GM15510 (cell line): Measurements from ENCODE around the gene LSAMP.

Experiments
- POLR2A ChIP-seq: IDR thresholded peaks from 3 replicates; pipeline ENCODE4 v1.6.1; 2011; ENCODE audit warnings: borderline replicate concordance; ENCODE audit not compliant: insufficient read length; ENCODE audit errors: extremely low read depth

LSAMP gene

GRCh38 chr3:116302087-116302747, 143.1 kb downstream of the LSAMP start:
- no peak for TF ChIP-seq POLR2A

DNA sequence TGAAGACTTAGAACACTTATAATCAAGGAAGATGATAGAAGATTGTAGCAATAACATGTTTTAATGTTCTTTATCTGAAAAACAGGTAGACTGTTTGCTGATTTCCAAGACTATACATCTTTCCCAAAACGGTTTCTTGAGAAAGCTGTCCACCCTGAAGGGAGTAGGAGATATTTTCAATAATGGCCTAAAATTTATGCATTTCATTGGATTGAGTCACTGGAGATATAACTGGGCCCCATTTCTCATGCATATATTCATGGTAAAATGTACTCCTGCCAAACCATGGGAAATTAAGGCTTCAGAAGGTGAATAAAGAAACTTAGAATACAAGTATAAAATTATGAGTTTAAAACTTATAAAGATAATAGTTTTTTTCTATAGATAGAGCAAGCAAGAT, 143.9 kb downstream of the LSAMP start:
- TF ChIP-seq POLR2A: no peak

- TF ChIP-seq POLR2A: no peak
These were observed 145.1 kb downstream of the LSAMP start for GRCh38 chr3:116300226-116300625.

- TF ChIP-seq POLR2A: no peak
These were observed 145.6 kb downstream of the LSAMP start for GRCh38 chr3:116299646-116300081.

- TF ChIP-seq POLR2A: no peak
These were observed 147.1 kb downstream of the LSAMP start for GRCh38 chr3:116298151-116298550.

- TF ChIP-seq POLR2A: no peak
These were observed 154.1 kb downstream of the LSAMP start for GRCh38 chr3:116291141-116291540.

GRCh38 chr3:116288485-116288884, 156.8 kb downstream of the LSAMP start:
- TF ChIP-seq POLR2A: no peak

DNA sequence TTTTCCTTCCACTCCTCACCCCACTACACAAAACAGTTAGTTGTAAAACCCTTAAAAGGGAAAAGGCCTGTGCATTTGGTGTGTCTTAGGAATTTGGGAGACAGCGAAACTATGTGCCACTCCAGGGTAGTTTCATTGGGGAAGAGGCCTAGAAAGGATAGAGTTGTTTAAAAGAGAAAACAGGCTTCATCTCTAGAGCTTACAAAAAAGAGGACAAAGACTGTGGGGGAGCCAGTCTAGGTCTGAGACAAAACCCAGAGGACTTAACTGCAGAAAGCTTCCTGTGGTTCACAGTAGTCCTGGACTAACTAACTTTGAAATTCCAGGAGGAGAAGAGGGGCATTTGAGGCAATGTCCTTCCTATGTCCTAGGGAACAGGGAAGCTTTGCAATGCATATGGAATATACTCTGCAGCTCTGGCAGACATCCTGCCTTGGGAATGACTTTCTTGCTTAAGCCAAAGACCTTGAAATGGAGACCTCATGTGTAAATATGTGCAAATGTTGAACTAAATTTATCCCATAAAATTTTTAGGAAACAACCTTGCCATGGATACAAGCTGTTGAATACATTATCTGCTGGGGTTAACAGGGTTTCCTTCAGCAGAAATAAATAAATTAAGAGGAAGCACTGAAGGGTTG, 159.4 kb downstream of the LSAMP start:
- TF ChIP-seq POLR2A: no peak

DNA sequence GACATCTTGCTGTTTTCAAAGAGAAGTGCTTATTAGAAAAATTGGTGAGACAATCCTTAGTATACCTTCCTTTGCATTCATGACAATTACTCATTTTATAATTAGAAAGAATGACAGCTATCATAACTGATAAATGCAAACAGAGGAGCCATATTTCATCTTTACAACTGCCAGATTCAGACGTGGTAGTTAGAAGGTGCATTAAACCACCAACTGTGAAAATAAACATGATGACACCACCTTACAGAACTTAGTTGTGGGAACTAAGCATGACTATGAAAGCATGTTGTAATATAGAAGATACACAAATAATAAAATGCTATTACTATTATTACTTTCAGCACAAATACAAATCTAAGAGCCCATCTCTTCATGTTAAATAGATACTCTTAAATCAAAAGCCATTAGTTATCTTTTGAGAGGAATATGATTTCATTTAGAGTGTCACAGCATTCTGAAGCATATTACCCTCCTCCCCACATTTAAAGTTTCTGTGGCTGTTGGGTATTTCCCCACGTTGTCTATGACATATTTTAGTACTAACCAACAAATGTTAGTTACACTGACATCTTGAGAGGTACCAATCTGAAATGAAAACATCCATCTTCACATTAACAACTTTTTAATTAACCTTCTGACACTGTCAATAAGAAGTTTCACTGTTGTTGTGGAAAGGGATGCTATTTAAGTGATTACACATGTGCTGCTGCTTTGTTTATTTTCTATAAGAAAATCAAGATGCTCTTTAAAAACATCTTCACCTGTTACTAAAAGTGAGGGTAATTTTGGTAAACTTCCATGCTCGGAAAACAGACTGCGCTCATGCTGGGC, 163.8 kb downstream of the LSAMP start:
- no peak for TF ChIP-seq POLR2A

DNA sequence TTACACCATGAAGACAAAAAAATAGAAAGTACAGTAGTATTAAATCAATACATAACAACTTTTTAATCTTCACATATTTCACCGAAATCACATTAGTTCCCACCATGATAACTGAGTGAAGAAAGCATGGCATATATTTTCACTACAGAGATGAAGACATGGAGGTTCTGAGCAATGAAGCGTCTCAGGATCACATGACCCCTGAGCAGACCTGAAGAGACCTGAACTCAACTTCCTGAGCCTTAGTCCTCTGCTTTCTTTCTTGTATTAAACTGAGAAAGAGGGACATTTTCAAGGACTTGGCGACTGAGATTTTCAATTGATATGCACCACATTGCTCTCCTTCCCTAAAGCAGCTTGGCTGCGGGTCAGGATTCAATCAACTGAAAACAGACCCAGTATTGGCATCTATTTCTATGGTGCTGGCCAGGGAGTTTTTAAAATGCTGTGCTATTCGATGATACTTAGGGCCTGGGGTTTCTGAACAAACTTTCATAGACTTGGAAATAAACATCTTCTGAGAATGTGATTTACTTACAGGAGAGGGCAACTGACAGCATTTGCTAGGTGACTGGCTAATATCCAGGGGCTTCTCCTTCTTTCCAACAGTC, 165.1 kb downstream of the LSAMP start:
- TF ChIP-seq POLR2A: no peak

DNA sequence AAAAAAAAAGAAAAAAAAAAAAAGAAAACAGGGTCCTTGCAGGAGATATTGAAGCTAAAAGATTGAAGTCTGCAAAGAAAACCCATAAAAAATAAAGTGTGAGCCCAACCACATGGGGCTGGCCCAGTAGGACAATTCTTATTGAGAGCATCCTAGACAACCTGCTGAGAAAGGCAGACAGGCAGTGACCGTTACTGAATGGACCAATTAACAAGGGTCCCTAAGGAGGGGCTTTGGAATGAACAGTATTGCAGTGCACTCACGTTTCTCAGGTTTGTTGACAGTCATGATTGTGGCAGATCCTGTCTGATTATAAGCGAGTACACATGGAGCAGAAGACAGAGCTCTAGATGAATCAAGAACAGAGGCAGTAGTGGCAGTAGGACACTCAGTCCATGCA, 168.6 kb downstream of the LSAMP start:
- no peak for TF ChIP-seq POLR2A

GRCh38 chr3:116270056-116270455, 175.2 kb downstream of the LSAMP start:
- no peak for TF ChIP-seq POLR2A

DNA sequence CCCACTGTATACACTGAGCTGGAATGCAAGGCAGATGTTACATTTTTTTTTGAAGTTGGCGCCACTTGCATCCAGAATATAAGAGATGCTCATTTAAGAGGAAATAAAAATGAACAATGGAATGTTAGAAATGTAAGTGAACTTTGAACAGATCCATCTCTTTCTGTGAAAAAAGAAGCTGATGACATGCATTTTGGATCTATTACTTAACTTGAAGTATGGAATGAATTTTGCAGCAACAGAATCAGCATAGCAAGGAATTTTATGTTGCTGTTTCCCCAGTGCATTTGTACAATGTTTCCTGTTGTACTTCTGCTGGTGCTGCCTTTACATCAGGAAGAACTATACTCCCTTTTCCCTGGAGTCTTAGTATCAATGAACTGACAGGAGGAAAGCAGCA, 178.2 kb downstream of the LSAMP start:
- no peak for TF ChIP-seq POLR2A

DNA sequence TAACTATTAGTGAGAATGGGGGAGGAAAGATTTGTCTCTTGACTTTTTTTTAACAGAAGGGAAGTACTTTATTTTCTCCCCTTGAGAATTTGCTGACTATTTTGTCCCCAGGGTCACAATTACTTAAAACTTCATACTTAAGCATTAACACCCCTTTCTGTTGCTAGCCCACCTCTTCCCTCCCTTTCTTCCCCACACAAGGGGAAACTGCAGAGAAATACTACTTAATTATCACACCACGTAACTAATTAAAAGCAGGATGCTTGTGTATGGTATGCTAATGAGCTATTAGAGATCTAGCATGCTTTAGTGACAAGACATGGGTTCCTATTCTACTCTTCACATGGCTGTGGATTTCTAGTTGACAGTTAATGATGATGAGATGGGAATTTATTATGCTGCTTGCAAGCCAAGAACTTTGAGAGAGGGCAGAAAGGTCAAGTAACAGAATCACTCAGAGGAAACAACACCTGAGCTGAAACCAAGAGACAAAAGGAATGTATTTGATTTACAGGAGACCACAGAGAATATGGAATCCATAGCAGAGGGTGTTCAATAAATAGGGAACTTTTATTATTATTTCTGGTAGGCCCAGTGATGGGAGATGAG, 179.2 kb downstream of the LSAMP start:
- TF ChIP-seq POLR2A: no peak

DNA sequence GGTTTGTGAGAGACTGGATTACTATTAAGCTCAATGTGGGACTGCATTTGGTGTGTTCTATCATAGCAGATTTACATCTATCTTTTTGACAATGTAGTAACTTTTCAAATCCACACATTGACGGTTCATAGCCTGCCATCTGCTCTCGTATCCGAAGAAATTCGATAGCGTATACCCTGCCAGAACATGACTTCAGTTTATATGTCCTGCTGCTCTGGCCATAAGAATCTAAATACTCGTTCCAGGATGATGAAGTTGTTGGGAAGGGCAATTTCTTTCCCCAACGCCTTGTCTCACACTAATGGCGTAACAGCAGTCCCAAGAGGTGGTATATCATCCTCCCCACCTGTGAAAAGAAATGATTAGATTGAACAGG, 180.0 kb downstream of the LSAMP start:
- TF ChIP-seq POLR2A: no peak
